Hippocampal formation (tissue), 2 donors: ENCODE results near the gene SLC47A2.

Source experiments
- DNase-seq, 2 donors: peaks; one replicate each; lab custom pipeline; 2025; lab: John Stamatoyannopoulos, UW

The SLC47A2 gene

GRCh38 chr17:19642373-19642893 lies 74.0 kb downstream of the SLC47A2 start:
- no peak for DNase-seq

DNA sequence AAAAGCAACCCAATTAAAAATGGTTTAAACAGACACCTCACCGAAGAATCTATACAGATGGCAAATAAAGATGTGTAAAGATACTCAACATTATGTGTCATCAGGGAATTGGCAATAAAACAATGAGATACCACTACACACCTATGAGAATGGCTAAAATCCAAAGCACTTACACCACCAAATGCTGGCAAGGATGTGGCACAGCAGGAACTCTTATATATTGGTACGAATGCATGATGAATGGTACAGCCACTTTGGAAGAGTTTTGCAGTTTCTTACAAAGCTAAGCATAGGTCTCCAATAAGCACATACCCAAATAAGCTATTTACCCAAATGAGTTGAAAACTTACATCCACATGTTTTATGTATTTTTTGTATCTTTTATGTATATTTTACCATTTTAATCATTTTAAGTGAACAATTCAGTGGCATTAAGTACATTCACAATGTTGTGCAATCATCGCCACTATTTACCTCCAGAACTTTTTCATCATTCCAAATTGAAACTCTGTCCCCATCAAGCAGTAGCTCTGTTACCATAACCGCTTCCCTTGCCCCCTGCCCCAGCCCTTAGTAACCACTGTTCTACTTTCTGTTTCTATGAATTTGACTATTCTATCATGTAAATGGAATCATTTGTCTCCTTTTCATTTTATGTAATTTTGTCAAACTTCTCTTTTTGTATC lies 74.6 kb downstream of the SLC47A2 start:
- DNase-seq: no peak

GRCh38 chr17:19631905-19632304 lies 84.5 kb downstream of the SLC47A2 start:
- DNase-seq: no peak

- no peak for DNase-seq
Measured at GRCh38 chr17:19630661-19631060, 85.7 kb downstream of the SLC47A2 start.

- no peak for DNase-seq
Measured at GRCh38 chr17:19630035-19630434, 86.3 kb downstream of the SLC47A2 start.

DNA sequence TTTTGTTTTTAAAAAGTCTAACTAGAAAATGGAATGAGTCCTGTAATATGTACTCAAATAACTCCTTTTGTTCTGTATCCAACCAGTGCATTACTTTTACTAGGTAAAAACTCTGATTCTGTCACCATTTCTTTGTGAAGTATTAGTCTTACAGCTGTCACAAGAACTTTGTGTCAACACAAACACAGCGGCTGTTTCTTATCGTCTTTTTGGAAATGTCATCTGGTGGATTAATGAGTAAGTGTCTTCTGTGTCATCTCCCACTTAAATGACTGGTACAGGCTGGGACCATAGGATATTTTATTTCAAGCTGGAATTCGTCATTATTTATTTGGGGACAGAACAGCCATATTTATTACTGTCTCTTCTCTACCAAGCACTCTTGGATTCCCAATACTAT lies 86.9 kb downstream of the SLC47A2 start:
- DNase-seq: no peak
